ENCODE results near the gene CCT2. TPM values are rescaled to one million over a fixed set of nuclear protein-coding genes. Genes with fewer than 3 reads are reported as not detected.

CCT2 gene
- polyA plus RNA-seq (2012; ENCODE audit: insufficient read depth, insufficient read length, low read depth) = 218 TPM

DNA sequence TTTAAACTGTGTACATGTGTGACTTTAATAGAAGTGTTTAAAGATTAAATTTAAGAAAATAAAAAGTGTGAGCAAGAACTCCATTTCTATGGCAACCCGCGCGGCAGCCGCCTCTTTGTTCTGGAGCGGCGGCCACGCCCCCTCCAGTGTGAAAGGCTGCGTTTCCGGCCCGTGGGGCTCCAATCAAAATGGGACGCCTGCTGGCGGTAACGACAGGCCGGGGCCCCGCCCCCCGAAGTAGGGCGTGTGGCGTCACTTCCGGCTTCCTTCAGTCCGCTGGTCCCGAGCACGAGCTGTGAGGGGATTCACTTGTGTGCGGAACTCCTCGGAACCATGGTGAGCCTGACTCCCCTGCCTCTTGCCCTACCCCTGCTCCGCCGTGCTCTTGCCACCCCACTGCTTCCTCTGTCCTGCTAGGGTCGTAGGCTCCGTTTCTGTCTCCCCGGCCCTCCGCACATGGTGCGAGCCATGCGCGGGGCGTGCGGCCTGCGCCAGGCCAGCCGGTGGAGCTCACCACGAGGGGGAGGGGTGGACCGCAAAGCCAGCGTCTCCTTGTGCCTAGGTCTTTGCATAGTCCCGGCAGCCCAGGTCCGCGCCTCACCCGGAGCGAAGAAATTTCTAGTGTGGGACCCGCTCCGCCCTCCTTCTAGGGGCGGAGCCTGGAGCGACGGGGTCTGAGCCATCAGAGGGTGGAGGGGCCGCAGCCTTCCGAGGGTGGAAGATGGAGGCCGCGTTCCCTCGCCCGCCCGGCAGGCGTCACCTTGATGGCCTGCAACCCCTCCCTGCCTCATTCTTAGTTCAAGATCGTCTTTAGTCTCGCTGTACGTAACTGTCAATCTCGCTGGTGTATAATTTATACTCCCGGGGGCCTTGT is at the start of gene CCT2:
Gene CCT2, plus strand, starts transcription at position 271 of the 874 bp plus-strand sequence. Its CDS starts 63 bp downstream, at position 334.
- H3K27me3 ChIP-seq = no peaks in the 10 kb centered on the region
- peaks cover 45% of the 10 kb centered on the region for H3K36me3 ChIP-seq
- peak; percentile 97 for DNase-seq
- H3K9me3 ChIP-seq = no peaks in the 10 kb centered on the region
- no peaks in the 10 kb centered on the region for H3K4me1 ChIP-seq
- TF ChIP-seq, protein P1, sequence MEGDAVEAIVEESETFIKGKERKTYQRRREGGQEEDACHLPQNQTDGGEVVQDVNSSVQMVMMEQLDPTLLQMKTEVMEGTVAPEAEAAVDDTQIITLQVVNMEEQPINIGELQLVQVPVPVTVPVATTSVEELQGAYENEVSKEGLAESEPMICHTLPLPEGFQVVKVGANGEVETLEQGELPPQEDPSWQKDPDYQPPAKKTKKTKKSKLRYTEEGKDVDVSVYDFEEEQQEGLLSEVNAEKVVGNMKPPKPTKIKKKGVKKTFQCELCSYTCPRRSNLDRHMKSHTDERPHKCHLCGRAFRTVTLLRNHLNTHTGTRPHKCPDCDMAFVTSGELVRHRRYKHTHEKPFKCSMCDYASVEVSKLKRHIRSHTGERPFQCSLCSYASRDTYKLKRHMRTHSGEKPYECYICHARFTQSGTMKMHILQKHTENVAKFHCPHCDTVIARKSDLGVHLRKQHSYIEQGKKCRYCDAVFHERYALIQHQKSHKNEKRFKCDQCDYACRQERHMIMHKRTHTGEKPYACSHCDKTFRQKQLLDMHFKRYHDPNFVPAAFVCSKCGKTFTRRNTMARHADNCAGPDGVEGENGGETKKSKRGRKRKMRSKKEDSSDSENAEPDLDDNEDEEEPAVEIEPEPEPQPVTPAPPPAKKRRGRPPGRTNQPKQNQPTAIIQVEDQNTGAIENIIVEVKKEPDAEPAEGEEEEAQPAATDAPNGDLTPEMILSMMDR (IDR thresholded peaks at IDR 0.05; ENCODE audit: low read depth, low read length) = peak; percentile 28; the same call in 1 of the 2 replicates
- H3K4me3 ChIP-seq (ENCODE audit: low read depth, low read length) = peak within 1 kb of the TSS; percentile 72

DNA sequence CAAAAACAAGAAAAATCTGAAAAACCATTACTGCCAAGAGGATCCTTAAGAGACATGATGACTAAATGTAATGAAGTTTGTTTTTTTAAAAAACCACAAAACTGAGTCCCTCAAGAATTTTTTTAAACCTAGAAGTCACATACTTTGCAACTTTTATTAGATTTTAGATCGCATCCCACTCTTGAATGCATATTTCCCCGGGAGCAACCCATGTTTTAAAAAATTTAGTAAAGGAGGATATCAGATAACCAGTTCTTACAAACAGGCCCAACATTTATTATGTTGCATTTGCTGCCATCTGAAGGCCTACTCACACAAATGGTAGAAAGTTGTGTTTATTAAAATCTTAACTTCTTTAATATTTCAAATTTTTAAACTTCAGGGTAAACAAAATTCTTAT is 44.3 kb upstream of the CCT2 start:
- no peak for DNase-seq
- no peaks in the 10 kb centered on the region for H3K27me3 ChIP-seq

DNA sequence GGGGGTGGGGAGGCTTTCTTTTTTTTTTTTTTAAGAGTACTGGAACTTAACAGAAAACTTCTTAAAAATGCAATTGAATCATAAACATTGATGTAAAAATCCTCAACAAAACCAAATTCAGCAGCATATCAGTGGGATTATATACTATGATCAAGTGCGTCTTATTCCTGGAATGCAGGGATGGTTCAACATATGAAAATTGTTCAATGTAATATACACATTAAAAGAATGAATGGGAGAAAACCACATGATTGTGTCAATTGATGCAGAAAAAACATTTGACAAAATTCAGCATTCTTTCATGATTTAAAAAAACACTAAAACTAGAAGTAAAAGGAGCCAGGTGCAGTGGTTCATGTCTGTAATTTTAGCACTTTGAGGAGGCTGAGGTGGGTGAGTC is 41.2 kb upstream of the CCT2 start:
- TF ChIP-seq, protein P1 (IDR thresholded peaks at IDR 0.05; ENCODE audit: low read depth, low read length) = no peak
- Histone ChIP-seq H3K4me3 (ENCODE audit: low read depth, low read length) (no peak overlapping the region), H3K4me1 (no peaks in the 10 kb centered on the region), H3K27me3 (no peaks in the 10 kb centered on the region), H3K9me3 (no peaks in the 10 kb centered on the region), H3K36me3 (peaks cover 5% of the 10 kb centered on the region)
- no peak for DNase-seq

More for the DNA sequence above, 44.3 kb upstream of the CCT2 start:
- TF ChIP-seq, protein P1 (IDR thresholded peaks at IDR 0.05; ENCODE audit: low read depth, low read length) = no peak
- H3K36me3 ChIP-seq = peaks cover 5% of the 10 kb centered on the region
- no peaks in the 10 kb centered on the region for H3K9me3 ChIP-seq
- no peaks in the 10 kb centered on the region for H3K4me1 ChIP-seq
- H3K4me3 ChIP-seq (ENCODE audit: low read depth, low read length) = no peak overlapping the region

DNA sequence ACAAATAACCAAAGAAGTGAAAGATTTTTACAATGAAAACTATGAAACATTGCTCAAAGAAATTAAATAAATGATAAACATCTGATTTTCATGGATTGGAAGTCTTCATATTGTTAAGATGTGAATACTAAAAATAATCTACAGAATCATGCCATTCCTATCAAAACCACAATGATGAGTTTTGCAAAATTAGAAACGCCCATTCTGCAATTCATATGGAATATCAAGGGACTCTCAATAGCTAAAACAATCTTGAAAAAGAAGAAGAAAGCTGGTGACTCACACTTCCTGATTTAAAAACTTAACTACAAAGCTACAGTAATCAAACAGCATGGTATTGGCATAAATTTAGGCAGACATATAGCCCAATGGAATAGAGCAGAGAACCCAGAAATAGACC is 40.2 kb upstream of the CCT2 start:
- Histone ChIP-seq H3K9me3 (no peaks in the 10 kb centered on the region), H3K4me1 (no peaks in the 10 kb centered on the region), H3K4me3 (ENCODE audit: low read depth, low read length) (no peak overlapping the region), H3K36me3 (peaks cover 5% of the 10 kb centered on the region), H3K27me3 (no peaks in the 10 kb centered on the region)
- no peak for DNase-seq
- TF ChIP-seq, protein P1 (IDR thresholded peaks at IDR 0.05; ENCODE audit: low read depth, low read length) = no peak

DNA sequence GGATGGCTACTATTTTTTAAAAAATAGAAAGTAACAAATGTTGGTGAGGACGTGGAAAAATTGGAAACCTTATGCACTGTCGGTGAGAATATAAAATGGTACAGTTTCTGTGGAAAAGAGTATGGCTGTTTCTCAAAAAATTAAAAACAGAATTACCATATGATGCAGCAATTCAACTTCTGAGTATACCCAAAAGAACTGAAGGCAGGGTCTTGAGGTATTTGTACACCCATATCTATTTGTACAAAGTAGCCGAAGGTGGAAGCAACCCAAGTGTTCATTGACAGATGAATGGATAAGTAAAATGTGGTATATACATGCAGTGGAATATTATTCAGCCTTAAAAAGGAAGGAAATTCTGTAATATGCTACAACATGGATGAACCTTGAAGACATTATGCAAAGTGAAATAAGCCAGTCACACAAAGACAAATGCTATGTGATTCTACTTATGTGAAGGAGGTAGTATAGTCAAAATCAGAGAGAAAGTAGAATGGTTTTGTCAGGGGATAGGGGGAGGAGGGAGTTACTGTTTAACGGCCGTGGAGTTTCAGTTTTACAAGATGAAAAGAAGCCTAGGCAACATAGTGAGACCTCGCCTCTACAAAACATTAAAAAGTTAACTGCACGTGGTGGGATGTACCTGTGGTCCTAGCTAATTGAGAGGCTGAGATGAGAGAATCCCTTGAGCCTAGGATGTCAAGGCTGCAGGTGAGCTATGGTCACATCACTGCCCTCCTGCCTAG is 38.4 kb upstream of the CCT2 start:
- Histone ChIP-seq H3K4me3 (ENCODE audit: low read depth, low read length) (no peak overlapping the region), H3K36me3 (no peaks in the 10 kb centered on the region), H3K27me3 (no peaks in the 10 kb centered on the region), H3K9me3 (no peaks in the 10 kb centered on the region), H3K4me1 (no peaks in the 10 kb centered on the region)
- TF ChIP-seq, protein P1 (IDR thresholded peaks at IDR 0.05; ENCODE audit: low read depth, low read length) = no peak
- no peak for DNase-seq

All from BE2C (cell line).